Measurements from ENCODE around the gene FRMD4A. TPM values are rescaled to one million over a fixed set of nuclear protein-coding genes. Genes with fewer than 3 reads are reported as not detected.

Gene FRMD4A
- total RNA-seq, 4 donors from 2014 or later: 13.7 to 27.2 (median 19.6) TPM

DNA sequence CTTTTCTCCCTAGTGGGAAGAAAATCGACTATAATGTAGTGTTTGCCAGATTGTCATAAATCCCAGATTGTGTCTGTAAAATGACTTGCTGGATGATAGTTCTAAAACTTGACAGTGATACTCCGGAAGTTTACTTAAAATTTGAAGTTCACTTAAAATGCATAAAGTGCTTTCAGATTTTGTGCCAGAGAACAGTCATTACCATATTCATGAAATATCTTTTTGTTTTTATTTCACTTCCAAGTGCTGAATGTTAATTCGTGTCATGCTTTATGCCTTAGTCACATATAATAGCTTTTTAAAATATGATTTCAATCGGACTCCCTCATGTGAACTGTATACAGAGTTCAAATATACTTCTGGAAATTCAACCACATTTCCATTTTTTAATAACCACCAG is 713.6 kb downstream of the FRMD4A start:
- Histone ChIP-seq H3K27ac (peak overlapping the region in 1 of 4 donors; percentile 73), H3K4me1 (peaks cover 0 to 30% (median 10%) of the 10 kb centered on the region in 3 donors), H3K9me3 (no peaks in the 10 kb centered on the region), H3K4me3 (no peak overlapping the region), H3K36me3 (peaks cover 3 to 82% of the 10 kb centered on the region in 2 donors), H3K27me3 (no peaks in the 10 kb centered on the region)
- 28 to 30% methylated on average over 4 of the region's 4 CpGs for WGBS, 2 donors (ENCODE audit: low coverage in 1 of 2)
- TF ChIP-seq POLR2A (IDR thresholded peaks at IDR 0.05): no peak
- TF ChIP-seq POLR2AphosphoS5 (IDR thresholded peaks at IDR 0.05): peak; percentile 38
- ATAC-seq: no peak

DNA sequence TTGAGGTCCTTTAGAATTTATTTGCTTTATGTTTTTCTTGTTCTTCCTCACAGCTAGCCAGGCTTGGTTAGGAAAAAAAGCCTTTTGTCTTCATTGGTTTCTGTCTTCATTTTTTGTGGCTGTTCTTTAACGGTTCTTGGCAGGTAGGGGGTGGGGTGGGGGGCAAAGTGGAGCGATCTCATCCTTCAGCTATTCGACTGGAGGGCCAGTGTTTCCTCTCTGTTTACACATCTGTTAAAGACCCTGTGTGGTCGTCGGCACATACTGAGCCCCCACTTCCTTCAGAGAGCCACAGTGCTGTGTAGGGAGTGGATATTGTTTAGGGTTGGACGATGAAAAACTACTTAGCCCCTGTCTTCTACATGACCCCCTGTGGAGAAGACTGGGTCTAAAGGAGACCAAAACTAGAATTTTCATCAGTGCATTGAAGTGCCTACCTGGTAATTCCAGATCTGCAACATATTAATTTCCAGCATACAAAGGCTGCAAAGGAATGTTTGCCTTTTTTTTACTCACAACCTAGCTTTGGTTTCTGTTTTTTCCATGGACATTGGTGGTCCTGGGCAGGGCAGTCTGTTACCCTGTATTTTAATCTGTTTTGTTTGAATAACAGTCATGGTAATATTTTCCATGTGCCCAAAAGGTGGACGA is 714.9 kb downstream of the FRMD4A start:
- Histone ChIP-seq H3K9me3 (no peaks in the 10 kb centered on the region), H3K27ac (peak overlapping the region in 2 of 4 donors; percentile 46 to 73)

DNA sequence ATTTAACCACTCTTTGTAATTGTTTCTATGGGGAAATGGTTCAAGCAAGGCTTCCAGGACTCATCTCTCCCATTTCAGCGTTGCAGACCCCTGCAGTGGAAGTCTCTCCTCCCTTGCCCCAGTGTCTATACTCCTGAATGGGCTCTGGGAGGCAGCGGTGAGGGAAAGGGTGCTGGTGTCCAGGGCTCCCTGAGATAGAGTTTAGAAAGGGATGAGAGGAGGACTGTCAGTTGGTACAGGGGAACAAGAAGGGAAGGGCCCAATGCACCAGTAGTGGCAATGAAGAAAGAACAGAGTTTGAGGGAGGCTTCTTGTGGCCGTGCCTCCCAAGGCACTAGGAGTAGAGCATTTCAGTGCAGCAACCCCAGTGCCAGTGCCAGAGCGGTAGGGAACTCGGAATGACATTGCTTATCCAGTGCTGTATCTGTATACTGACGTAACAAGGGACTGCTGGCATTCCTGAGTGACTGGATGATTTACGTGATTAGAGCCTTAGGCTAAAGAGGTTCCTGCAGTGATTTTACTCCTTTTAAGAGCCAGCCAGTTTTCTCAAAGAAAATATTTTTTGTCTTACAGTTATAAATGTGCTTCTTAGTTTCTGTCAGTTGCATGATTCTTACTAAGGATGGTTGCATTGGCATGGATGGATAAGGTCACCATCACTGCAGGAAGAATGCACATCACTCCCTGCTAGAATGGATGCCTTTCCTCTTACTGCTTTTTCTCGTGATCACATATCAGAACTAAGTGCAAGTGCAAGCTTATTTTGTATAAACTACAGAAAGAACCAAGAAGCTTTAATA is 716.0 kb downstream of the FRMD4A start:
- H3K4me1 ChIP-seq: peaks cover 0 to 30% (median 10%) of the 10 kb centered on the region in 3 donors
- TF ChIP-seq EP300 (IDR thresholded peaks at IDR 0.05) (no peak), POLR2AphosphoS5 (IDR thresholded peaks at IDR 0.05) (no peak), POLR2A (IDR thresholded peaks at IDR 0.05) (no peak)
- TF ChIP-seq, protein P1, sequence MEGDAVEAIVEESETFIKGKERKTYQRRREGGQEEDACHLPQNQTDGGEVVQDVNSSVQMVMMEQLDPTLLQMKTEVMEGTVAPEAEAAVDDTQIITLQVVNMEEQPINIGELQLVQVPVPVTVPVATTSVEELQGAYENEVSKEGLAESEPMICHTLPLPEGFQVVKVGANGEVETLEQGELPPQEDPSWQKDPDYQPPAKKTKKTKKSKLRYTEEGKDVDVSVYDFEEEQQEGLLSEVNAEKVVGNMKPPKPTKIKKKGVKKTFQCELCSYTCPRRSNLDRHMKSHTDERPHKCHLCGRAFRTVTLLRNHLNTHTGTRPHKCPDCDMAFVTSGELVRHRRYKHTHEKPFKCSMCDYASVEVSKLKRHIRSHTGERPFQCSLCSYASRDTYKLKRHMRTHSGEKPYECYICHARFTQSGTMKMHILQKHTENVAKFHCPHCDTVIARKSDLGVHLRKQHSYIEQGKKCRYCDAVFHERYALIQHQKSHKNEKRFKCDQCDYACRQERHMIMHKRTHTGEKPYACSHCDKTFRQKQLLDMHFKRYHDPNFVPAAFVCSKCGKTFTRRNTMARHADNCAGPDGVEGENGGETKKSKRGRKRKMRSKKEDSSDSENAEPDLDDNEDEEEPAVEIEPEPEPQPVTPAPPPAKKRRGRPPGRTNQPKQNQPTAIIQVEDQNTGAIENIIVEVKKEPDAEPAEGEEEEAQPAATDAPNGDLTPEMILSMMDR (IDR thresholded peaks at IDR 0.05): no peak
- H3K9me3 ChIP-seq: no peaks in the 10 kb centered on the region
- peak overlapping the region; percentile 29 to 73 (median 48) for H3K27ac ChIP-seq
- 44 to 58% methylated on average over 4 to 8 of the region's 8 CpGs for WGBS, 2 donors (ENCODE audit: low coverage in 1 of 2)
- no peak overlapping the region for H3K4me3 ChIP-seq
- peaks cover 6 to 83% of the 10 kb centered on the region in 2 donors for H3K36me3 ChIP-seq
- ATAC-seq: peak; percentile 60
- H3K27me3 ChIP-seq: no peaks in the 10 kb centered on the region

More for the DNA sequence above, 714.9 kb downstream of the FRMD4A start:
- no peaks in the 10 kb centered on the region for H3K27me3 ChIP-seq
- 57 to 65% methylated on average over 6 to 7 of the region's 7 CpGs for WGBS, 2 donors (ENCODE audit: low coverage in 1 of 2)
- TF ChIP-seq, protein P1 (IDR thresholded peaks at IDR 0.05): no peak
- TF ChIP-seq EP300 (IDR thresholded peaks at IDR 0.05) (no peak), POLR2AphosphoS5 (IDR thresholded peaks at IDR 0.05) (no peak), POLR2A (IDR thresholded peaks at IDR 0.05) (no peak)
- peaks cover 0 to 30% (median 10%) of the 10 kb centered on the region in 3 donors for H3K4me1 ChIP-seq
- no peak overlapping the region for H3K4me3 ChIP-seq
- peaks cover 3 to 82% of the 10 kb centered on the region in 2 donors for H3K36me3 ChIP-seq
- no peak for ATAC-seq

DNA sequence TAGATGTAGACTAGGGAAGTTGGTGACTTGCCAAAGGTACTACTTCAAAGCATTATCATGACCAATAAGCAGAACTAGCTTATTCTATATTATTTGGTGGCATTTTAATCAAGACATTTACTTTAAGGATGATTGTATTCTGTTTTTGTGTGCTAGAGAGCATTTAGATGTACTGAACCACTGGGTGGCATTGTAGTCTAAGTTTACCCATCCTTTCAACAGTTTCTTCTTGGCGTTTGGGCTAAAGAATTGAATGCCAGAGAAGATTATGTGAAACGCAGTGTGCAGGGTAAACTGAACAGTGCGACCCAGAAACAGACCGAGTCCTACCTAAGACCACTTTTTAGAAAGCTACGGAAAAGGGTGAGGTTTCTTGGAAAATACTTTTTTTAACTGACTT is 717.2 kb downstream of the FRMD4A start:
- ATAC-seq: no peak
- 17 to 27% methylated on average over 5 of the region's 5 CpGs for WGBS, 2 donors (ENCODE audit: low coverage in 1 of 2)
- H3K27ac ChIP-seq: no peak overlapping the region
- H3K27me3 ChIP-seq: no peaks in the 10 kb centered on the region
- no peaks in the 10 kb centered on the region for H3K9me3 ChIP-seq
- peaks cover 0 to 30% (median 10%) of the 10 kb centered on the region in 3 donors for H3K4me1 ChIP-seq
- TF ChIP-seq POLR2AphosphoS5 (IDR thresholded peaks at IDR 0.05) (no peak), EP300 (IDR thresholded peaks at IDR 0.05) (no peak)
- TF ChIP-seq, protein P1 (IDR thresholded peaks at IDR 0.05): peak; percentile 20 to 65 (median 56)
- H3K36me3 ChIP-seq: peaks cover 7 to 83% of the 10 kb centered on the region in 2 donors
- no peak overlapping the region for H3K4me3 ChIP-seq

DNA sequence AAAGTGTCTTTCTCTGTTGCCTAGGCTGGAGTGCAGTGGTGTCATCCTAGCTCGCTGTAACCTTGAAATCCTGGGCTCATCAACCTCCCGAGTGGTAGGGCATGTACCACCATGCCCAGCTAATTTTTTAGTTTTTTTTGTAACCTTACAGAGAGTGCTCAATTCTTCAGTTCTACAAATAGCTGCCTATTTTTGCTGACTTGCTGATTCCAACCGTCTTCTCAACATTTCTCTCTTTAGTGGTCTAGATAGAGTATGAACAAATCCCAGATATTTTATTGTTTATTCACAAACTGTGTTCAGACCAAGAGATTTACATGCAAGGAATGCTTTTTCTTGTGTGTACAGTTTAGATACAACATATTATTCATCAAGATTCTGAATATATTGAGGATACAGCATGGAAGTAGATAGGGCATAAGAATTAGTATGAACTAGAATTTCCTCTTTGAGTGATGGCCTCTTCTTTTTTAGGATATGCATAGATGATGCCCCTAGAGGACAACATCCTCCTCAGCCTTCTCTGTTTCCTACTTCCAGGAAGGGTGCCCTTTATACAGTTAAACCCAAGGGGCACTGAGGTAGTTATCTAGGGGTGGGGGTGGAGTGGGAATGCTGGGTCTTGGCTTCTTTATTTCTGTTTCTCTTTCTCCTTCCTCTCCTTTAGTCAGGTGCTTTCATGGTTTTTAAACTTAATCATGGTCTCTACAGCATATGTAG is 717.9 kb downstream of the FRMD4A start:
- TF ChIP-seq, protein P1 (IDR thresholded peaks at IDR 0.05): no peak
- TF ChIP-seq POLR2AphosphoS5 (IDR thresholded peaks at IDR 0.05) (no peak), EP300 (IDR thresholded peaks at IDR 0.05) (no peak), POLR2A (IDR thresholded peaks at IDR 0.05) (no peak)
- peaks cover 0 to 30% (median 10%) of the 10 kb centered on the region in 3 donors for H3K4me1 ChIP-seq
- no peaks in the 10 kb centered on the region for H3K27me3 ChIP-seq
- H3K27ac ChIP-seq: no peak overlapping the region
- H3K4me3 ChIP-seq: no peak overlapping the region
- 83 to 100% methylated on average over 2 of the region's 3 CpGs for WGBS, 2 donors (ENCODE audit: low coverage in 1 of 2)
- ATAC-seq: no peak
- H3K9me3 ChIP-seq: no peaks in the 10 kb centered on the region
- H3K36me3 ChIP-seq: peaks cover 7 to 85% of the 10 kb centered on the region in 2 donors
